Hepatocyte (in vitro differentiated cells): ENCODE results near the gene GNG10.

Experiments
- EZH2 ChIP-seq: fragments of 200-600 bp; sonication (generic); IDR thresholded peaks from 2 replicates; pipeline ENCODE4 v1.6.1; 2016; ENCODE audit warnings: antibody characterized with exemption, mild to moderate bottlenecking, borderline replicate concordance
- TF ChIP-seq, protein P1 (sequence below): fragments of 200-600 bp; sonication (generic); IDR thresholded peaks from 2 replicates; pipeline ENCODE4 v1.5.1; 2016; ENCODE audit warnings: antibody characterized with exemption, mild to moderate bottlenecking; ENCODE audit not compliant: poor library complexity

DNA sequence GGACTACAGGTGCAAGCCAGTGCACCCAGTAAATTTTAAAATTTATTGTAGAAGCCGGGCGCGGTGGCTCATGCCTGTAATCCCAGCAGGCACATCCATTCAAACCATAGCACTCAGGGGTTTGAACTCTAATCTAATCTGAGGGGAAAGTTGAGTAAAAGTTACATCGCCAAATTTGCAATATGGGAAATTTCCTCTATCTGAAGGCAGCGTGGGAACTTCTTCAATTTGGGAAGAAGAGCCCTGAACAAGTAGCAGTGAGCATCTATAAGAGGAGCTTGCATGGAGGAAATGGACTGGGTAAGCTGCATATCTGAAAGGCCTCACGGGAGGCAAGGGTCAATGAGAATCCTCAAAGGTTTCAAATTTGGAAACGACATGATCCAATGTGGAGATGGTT lies 33.0 kb upstream of the GNG10 start:
- no peak for TF ChIP-seq EZH2
- TF ChIP-seq, protein P1, sequence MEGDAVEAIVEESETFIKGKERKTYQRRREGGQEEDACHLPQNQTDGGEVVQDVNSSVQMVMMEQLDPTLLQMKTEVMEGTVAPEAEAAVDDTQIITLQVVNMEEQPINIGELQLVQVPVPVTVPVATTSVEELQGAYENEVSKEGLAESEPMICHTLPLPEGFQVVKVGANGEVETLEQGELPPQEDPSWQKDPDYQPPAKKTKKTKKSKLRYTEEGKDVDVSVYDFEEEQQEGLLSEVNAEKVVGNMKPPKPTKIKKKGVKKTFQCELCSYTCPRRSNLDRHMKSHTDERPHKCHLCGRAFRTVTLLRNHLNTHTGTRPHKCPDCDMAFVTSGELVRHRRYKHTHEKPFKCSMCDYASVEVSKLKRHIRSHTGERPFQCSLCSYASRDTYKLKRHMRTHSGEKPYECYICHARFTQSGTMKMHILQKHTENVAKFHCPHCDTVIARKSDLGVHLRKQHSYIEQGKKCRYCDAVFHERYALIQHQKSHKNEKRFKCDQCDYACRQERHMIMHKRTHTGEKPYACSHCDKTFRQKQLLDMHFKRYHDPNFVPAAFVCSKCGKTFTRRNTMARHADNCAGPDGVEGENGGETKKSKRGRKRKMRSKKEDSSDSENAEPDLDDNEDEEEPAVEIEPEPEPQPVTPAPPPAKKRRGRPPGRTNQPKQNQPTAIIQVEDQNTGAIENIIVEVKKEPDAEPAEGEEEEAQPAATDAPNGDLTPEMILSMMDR = no peak
